ENCODE results near the gene PLAGL2. TPM values are rescaled to one million over a fixed set of nuclear protein-coding genes. Genes with fewer than 3 reads are reported as not detected.

The PLAGL2 gene
- total and polyA plus RNA-seq, 5 donors: 4.1 to 7.8 (median 6.7) TPM

DNA sequence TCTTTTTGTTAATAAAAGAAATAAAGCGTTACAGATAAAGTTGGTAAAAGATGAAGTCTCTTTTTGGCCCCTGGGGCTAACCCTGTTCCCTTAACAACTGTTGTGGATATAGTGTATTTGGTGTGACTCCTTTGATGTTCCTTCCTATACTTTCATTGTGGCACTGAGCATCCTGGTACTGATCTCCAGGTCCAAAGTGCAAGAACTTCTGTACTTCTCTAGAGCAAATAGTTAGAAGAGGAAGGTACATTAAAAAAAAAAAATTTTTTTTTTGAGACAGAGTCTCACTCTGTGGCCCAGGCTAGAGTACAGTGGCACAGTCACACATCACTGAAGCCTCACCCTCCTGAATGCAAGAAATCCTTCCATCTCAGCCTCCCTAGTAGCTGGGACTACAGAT, 6.3 kb upstream of the PLAGL2 start:
- Histone ChIP-seq H3K9me3 (ENCODE audit: control insufficient read depth, low read length) (no peaks in the 10 kb centered on the region), H3K4me3 (ENCODE audit: low read length) (no peak overlapping the region), H3K4me1 (ENCODE audit: control insufficient read depth, insufficient read depth, low read length) (peaks cover 3% of the 10 kb centered on the region), H3K27ac (ENCODE audit: low read length) (no peak overlapping the region), H3K27me3 (ENCODE audit: control insufficient read depth, insufficient read depth) (no peaks in the 10 kb centered on the region)
- intact Hi-C loops (cut with DNase I): no loop called here
- DNase-seq (no peak), ATAC-seq (no peak)
- WGBS: 96% methylated on average over 1 of the region's 1 CpG

DNA sequence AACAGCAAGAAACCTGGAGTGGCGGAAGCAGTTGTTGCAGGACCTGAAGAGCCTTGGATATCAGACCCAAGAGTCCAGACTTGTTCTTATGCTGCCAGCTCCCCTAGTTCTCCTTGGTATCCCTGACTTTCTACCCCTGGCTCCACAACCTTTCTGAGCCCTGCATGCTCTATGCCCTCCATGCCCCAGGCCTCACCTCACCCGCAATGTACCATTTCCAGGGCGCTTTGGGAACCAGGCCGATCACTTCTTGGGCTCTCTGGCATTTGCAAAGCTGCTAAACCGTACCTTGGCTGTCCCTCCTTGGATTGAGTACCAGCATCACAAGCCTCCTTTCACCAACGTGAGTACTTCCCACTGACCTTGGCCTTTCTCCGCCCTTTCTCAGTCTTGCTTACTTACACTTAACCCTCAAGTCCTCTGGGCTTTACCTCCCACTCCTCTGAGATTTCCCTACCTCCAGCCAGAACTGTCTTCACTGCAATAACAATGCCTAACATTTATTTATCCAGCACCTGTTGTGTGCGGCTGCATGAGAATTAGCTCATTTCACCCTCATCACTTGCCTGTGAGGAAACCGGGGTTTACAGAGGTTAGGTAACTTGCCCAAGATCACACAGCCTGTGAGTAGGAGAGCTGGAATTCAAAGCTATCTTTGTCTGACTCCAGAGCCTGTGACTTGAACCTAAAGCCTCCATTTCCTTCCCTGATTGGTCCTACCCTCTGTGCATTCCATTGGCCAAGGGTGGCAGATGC, 2.5 kb upstream of the PLAGL2 start:
- Histone ChIP-seq H3K9me3 (ENCODE audit: control insufficient read depth, low read length) (no peaks in the 10 kb centered on the region), H3K27me3 (ENCODE audit: control insufficient read depth, insufficient read depth) (no peaks in the 10 kb centered on the region), H3K4me1 (ENCODE audit: control insufficient read depth, insufficient read depth, low read length) (peaks cover 13% of the 10 kb centered on the region), H3K27ac (ENCODE audit: low read length) (no peak overlapping the region), H3K4me3 (ENCODE audit: low read length) (no peak overlapping the region)
- intact Hi-C loops (cut with DNase I): no loop called here
- WGBS: 79% methylated on average over 9 of the region's 9 CpGs
- no peak for ATAC-seq
- DNase-seq: no peak

DNA sequence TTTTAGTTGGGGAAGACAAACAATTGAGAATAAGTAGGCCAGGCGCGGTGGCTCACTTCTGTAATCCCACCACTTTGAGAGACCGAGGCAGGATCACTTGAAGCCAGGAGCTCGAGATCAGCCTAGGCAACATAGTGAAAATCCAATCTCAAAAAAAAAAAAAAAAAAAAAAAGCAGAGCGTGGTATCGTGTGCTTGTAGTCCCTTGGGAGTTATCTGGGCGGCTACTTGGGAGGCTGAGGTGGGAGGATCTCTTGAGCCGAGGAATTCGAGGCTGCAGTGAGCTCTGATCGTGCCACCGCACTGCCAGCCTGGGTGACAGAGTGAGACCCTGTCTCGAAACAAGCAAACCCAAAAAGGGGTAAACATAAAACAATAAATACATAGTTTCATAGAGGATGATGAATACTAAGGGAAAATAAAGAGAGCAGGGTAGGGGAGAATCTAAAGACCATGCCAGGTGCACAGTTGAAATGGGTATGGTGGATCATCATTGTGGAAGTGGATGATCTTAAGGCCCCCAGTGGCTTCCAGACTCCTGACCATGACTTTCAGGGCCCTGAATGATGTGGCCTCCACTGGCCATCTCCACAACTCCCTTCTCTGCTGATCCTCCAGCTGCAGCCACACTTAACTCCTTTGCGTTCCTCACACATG, 1.1 kb upstream of the PLAGL2 start:
- no peaks in the 10 kb centered on the region for H3K27me3 ChIP-seq (ENCODE audit: control insufficient read depth, insufficient read depth)
- intact Hi-C loops (cut with DNase I): no loop called here
- no peaks in the 10 kb centered on the region for H3K9me3 ChIP-seq (ENCODE audit: control insufficient read depth, low read length)
- peak overlapping the region; percentile 78 for H3K4me3 ChIP-seq (ENCODE audit: low read length)
- 64% methylated on average over 13 of the region's 13 CpGs for WGBS
- no peak for DNase-seq
- no peak for ATAC-seq
- peak overlapping the region; percentile 74 for H3K27ac ChIP-seq (ENCODE audit: low read length)
- H3K4me1 ChIP-seq (ENCODE audit: control insufficient read depth, insufficient read depth, low read length): peaks cover 19% of the 10 kb centered on the region

DNA sequence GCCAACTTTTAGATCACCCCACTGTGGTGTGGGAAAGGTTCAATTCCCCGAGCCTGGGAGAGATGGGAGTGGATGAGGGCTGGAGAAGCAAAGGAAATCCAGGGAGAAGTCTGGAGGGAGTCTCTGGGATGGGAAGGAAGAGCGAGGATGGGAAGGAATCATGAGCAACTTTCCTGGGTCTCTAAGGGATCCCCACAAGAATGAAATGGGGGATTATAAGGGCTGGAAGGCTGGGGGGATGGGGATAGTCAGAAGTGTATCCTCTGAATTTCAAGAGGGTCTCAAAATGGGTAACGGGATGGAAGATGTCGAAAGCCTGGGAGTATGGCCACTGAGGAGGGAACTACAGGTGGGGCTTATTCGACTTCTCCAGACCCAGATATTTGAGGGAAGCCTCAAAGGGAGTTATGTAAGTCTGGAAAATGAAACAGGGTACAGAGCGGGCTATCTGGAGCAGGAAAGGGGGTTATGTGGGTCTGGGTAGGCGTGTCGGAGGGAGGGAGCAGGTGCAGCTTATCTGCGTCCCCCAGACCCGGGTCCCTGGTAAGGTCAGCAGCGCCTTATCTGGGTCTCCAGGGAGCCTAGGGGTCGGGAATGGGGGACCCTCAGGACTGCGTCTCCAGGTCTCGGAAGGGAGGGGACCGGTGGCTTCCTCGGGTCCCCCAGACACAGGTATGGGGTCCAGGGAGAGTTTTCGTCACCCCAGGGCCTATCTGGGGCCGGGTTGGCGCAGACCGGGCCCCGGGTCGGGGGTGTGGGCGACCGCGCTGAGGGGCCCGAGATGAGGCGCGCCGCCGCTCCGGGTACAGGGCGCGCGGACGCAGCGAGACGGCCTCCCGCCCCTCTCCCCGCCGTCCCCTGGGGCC, 550 bp downstream of the PLAGL2 start:
- peak in 1 of 3 donors; percentile 57 for DNase-seq
- peak in 1 of 2 donors; percentile 4 for ATAC-seq
- Histone ChIP-seq H3K4me1 (ENCODE audit: control insufficient read depth, insufficient read depth, low read length) (peaks cover 21% of the 10 kb centered on the region), H3K4me3 (ENCODE audit: low read length) (peak overlapping the region; percentile 78), H3K9me3 (ENCODE audit: control insufficient read depth, low read length) (no peaks in the 10 kb centered on the region), H3K27me3 (ENCODE audit: control insufficient read depth, insufficient read depth) (no peaks in the 10 kb centered on the region), H3K27ac (ENCODE audit: low read length) (peak overlapping the region; percentile 82)
- 2% methylated on average over 40 of the region's 40 CpGs for WGBS
- intact Hi-C loops (cut with DNase I): no loop called here

DNA sequence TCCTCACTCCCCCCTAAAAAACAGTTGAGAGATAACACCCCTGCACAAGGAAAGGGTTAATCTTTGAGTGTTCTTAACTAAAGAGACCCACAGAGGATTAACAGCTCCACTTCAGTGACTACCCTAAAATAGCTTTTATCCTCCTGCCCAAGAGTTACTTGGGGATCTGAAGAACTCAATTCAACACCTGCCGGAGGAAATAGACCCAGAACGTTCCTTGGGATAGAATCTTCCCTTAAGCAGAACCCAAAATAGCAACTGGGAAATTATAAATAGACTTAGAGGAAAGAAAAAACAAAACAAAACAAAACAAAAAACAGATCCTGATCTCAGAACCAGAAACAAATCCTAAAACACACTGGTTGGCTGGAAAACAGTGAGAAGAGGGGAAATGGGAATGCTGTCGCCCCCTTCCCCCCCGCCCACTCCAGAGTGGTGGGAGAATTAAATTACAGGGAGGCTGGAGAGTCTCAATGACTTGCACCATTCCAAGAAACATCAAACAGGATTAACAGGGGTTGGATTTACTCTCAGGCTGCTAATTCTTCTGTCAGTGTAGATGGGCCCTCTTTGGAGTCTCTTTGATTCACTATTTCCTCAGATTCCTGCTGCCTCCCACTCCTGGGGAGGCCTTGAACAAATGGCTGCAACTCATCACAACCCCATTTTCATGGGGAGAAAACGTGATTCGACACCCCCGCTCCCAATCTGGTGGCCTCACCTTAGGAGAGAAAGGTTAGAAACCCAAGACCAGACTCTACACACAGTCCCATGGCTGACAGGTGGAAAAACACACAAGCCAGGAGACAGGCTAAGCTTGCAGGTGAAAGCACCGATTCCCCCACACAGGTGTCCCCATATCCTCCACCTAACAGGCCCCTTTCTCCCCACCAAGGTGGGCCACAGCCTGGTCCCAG, 1.4 kb downstream of the PLAGL2 start:
- ATAC-seq (no peak), DNase-seq (no peak)
- H3K27ac ChIP-seq (ENCODE audit: low read length): peak overlapping the region; percentile 95
- intact Hi-C loops (cut with DNase I): no loop called here
- peak overlapping the region; percentile 78 for H3K4me3 ChIP-seq (ENCODE audit: low read length)
- H3K4me1 ChIP-seq (ENCODE audit: control insufficient read depth, insufficient read depth, low read length): peaks cover 21% of the 10 kb centered on the region
- WGBS: 46% methylated on average over 8 of the region's 8 CpGs
- H3K9me3 ChIP-seq (ENCODE audit: control insufficient read depth, low read length): no peaks in the 10 kb centered on the region
- H3K27me3 ChIP-seq (ENCODE audit: control insufficient read depth, insufficient read depth): no peaks in the 10 kb centered on the region

DNA sequence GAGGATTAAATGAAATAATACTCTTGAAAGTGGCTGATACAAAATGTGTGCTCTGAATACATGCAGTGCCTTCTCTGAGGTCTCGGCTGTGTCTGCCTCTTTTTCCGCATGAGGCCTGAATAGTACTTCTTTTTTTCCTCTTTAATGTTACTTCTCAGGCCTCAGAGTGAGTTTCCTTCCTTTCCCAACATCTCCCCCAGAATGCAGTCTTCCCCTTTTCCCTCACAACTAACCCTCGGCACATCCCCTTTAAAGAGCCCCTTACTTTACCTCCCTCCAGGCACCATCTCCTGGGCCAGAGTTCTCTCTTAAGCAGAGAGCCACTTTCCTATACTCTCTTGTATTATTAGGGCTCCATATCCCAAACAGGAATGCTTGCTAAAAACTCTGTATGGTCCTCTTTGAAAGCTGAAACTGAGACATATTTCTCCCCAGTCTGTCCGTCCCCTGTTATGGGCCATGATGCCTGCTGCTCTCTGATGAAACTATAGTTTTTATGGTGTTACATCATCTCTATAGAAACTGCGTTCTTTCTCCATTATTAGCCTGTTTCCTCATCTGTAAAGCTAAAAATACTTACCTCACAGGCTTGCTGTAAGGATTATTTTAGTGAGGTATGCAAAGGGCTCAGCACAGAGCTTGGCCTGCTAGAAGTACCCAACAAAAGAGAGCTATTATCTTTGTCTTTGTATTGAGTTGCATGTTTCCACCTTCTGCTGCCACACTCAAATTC, 2.3 kb downstream of the PLAGL2 start:
- H3K4me1 ChIP-seq (ENCODE audit: control insufficient read depth, insufficient read depth, low read length): peaks cover 21% of the 10 kb centered on the region
- DNase-seq: no peak
- H3K4me3 ChIP-seq (ENCODE audit: low read length): peak overlapping the region; percentile 78
- intact Hi-C loops (cut with DNase I): no loop called here
- 39% methylated on average over 5 of the region's 5 CpGs for WGBS
- no peaks in the 10 kb centered on the region for H3K27me3 ChIP-seq (ENCODE audit: control insufficient read depth, insufficient read depth)
- H3K9me3 ChIP-seq (ENCODE audit: control insufficient read depth, low read length): no peaks in the 10 kb centered on the region
- ATAC-seq: no peak
- peak overlapping the region; percentile 95 for H3K27ac ChIP-seq (ENCODE audit: low read length)

DNA sequence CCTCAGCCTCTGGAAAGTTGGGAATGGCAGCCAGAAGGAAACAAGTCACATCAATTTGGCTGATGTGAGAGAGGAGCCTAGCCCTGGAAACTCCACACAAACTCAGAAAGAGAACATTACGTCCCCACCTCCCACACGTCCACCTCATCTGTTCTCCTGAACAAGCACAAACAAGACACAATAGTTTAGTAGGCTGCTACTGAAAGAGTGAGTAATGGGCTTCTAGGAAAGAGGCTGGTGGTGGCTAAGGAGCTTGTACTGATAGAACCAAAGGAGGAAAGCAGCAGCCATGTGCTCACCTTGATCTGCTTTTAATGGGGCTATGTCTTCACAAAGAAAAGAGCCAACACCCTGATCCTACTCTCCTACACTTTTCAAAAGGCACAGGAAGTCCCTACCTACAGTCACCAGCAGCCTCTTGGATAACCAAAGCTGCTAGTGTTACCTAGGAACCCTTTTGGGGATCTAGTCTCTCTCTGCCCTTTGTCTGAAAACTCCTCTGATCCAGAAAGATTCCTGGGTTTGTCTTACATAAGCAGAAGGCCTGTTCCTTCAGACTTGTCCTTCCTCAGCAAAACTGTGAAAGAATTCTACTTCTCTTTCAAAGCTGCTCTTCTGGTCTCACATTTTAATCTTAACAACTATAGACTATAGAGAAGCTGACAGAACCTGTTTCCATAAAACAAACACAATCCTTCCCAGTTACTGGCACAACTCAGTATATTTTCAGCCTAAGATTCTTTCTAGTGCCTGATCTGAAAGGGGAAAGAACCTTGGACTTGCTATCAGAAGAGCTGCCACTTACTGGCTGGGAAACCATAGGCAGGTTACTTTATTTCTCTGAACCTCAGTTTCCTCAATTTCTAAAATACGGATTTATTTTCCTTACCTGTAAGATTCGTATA, 3.1 kb downstream of the PLAGL2 start:
- intact Hi-C loops (cut with DNase I): no loop called here
- ATAC-seq (peak in 1 of 2 donors; percentile 7), DNase-seq (no peak)
- no peaks in the 10 kb centered on the region for H3K27me3 ChIP-seq (ENCODE audit: control insufficient read depth, insufficient read depth)
- H3K27ac ChIP-seq (ENCODE audit: low read length): peak overlapping the region; percentile 95
- WGBS: 43% methylated on average over 4 of the region's 4 CpGs
- no peak overlapping the region for H3K4me3 ChIP-seq (ENCODE audit: low read length)
- H3K9me3 ChIP-seq (ENCODE audit: control insufficient read depth, low read length): no peaks in the 10 kb centered on the region
- peaks cover 21% of the 10 kb centered on the region for H3K4me1 ChIP-seq (ENCODE audit: control insufficient read depth, insufficient read depth, low read length)

DNA sequence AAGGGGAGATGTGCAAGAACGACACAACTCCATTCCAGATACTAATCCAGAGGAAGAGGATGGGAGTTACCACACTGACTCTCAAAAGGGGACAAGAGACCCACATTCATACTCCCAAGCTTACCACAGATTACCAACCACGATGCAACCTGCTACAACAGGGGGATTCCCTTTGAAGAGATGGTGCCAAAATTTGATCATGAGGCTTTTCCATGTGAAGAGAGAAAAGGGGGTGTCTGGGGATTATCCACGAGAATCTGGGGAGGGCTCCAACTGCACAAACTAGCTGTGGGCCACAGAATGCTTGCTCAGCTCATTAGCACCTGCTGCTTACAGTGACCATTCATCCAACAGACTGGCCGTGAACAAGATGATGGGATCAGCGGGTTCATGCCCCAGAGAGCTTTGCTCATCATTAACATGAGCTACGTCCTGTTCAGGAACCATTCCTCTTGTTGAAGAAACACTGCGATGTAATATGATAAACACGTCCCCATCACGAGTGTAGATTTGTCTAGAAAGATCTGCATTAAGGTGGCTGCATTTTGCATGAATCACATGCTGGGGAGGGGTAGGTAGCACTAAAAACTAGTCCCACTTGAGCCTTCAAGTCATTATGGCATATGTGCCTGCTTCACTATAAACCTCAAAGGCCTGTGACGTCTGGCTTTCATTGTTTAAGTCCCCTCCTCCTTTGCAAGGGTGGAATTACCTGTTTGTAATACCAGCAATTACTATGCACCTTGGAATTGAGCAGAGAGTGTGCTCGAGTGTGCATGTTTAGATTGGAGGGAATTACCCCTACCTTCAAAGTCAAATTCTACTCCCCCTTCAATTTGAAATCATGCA, 4.0 kb downstream of the PLAGL2 start:
- 61% methylated on average over 11 of the region's 11 CpGs for WGBS
- peaks cover 20% of the 10 kb centered on the region for H3K4me1 ChIP-seq (ENCODE audit: control insufficient read depth, insufficient read depth, low read length)
- no peak for ATAC-seq
- peak overlapping the region; percentile 95 for H3K27ac ChIP-seq (ENCODE audit: low read length)
- DNase-seq: no peak
- no peak overlapping the region for H3K4me3 ChIP-seq (ENCODE audit: low read length)
- no peaks in the 10 kb centered on the region for H3K9me3 ChIP-seq (ENCODE audit: control insufficient read depth, low read length)
- intact Hi-C loops (cut with DNase I): no loop called here
- H3K27me3 ChIP-seq (ENCODE audit: control insufficient read depth, insufficient read depth): no peaks in the 10 kb centered on the region

DNA sequence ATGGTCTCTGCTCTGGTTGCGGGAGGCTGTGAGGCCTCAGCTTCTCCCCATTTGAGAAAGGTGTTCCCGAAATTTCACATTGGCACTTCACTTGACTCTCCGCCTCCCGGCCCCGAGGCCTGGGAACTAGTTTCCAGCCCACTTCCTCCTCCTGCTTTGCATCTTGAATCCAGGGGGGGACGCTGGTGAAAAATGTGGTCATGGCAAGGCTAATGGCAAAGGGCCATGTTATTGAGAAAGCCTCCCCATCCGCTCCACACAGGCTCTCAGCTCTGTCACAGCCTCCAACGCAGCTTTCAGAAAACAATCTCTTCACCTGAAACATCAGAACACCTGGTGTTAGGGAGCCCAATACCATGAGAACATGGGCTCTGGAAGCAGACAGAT, 5.6 kb downstream of the PLAGL2 start:
- no peak overlapping the region for H3K4me3 ChIP-seq (ENCODE audit: low read length)
- intact Hi-C loops (cut with DNase I): no loop called here
- H3K4me1 ChIP-seq (ENCODE audit: control insufficient read depth, insufficient read depth, low read length): peaks cover 16% of the 10 kb centered on the region
- DNase-seq: no peak
- WGBS: 65% methylated on average over 8 of the region's 8 CpGs
- H3K27me3 ChIP-seq (ENCODE audit: control insufficient read depth, insufficient read depth): no peaks in the 10 kb centered on the region
- H3K27ac ChIP-seq (ENCODE audit: low read length): peak overlapping the region; percentile 68
- ATAC-seq: no peak
- H3K9me3 ChIP-seq (ENCODE audit: control insufficient read depth, low read length): no peaks in the 10 kb centered on the region
